Activated B cell treated with CpG ODN at 0.5 μM for 24 hours (primary cell): ENCODE data around the gene UBL7. TPM values are rescaled to one million over a fixed set of nuclear protein-coding genes. Genes with fewer than 3 reads are reported as not detected.
"Not testable (repeated sequence)": the region's sequence is repeated elsewhere in the genome, so short reads cannot be mapped to it uniquely, and the experiment has no call there.

Experiments used
- ATAC-seq: fragments of 200-7000 bp; cut with Tn5 transposase; one replicate; pipeline ENCODE4 v1.10.0; 2021; ENCODE audit warnings: low read depth, mild to moderate bottlenecking, moderate library complexity
- CTCF ChIA-PET: fragments of 350-600 bp; sonication (Branson Sonifier 250); formaldehyde crosslinking; loops from one replicate; lab custom pipeline; 2021; ENCODE audit warnings: antibody characterized with exemption; lab: Charles Lee
- POLR2A ChIA-PET: fragments of 350-600 bp; sonication (Branson Sonifier 250); formaldehyde crosslinking; loops from one replicate; lab custom pipeline; 2021; ENCODE audit warnings: antibody characterized with exemption; lab: Charles Lee
- DNase-seq: peaks from one replicate; pipeline ENCODE4 v3.0.0; 2022
- H3K27ac Mint-ChIP-seq: one replicate; pipeline ENCODE4 v1.8.0; 2020; ENCODE audit warnings: mixed read lengths
- H3K27me3 Mint-ChIP-seq: one replicate; pipeline ENCODE4 v1.8.0; 2021; ENCODE audit warnings: mixed read lengths
- H3K36me3 Mint-ChIP-seq: one replicate; pipeline ENCODE4 v1.8.0; 2021; ENCODE audit warnings: low read depth, mixed read lengths
- H3K4me1 Mint-ChIP-seq: one replicate; pipeline ENCODE4 v1.8.0; 2021; ENCODE audit warnings: mixed read lengths
- H3K4me3 Mint-ChIP-seq: one replicate; pipeline ENCODE4 v1.8.0; 2020; ENCODE audit warnings: mild to moderate bottlenecking, mixed read lengths
- H3K9me3 Mint-ChIP-seq: one replicate; pipeline ENCODE4 v1.8.0; 2020; ENCODE audit warnings: mixed read lengths
- intact Hi-C: fragments of 100-400 bp; cut with micrococcal nuclease; formaldehyde crosslinking; loops from one replicate; pipeline ENCODE4 v1.15.1; 2024
- total RNA-seq: library from RNA; stranded (reverse); gene quantifications from 2 replicates; pipeline ENCODE4 v1.2.3, GENCODE V29; 2022
- TF ChIP-seq, protein P1 (sequence below): fragments of 200-600 bp; IDR thresholded peaks from one replicate; pipeline ENCODE4 v1.8.0; 2022; ENCODE audit warnings: antibody characterized with exemption, mild to moderate bottlenecking

Gene UBL7
- total RNA-seq, 1 donor from 2014 or later: 48.8 TPM

DNA sequence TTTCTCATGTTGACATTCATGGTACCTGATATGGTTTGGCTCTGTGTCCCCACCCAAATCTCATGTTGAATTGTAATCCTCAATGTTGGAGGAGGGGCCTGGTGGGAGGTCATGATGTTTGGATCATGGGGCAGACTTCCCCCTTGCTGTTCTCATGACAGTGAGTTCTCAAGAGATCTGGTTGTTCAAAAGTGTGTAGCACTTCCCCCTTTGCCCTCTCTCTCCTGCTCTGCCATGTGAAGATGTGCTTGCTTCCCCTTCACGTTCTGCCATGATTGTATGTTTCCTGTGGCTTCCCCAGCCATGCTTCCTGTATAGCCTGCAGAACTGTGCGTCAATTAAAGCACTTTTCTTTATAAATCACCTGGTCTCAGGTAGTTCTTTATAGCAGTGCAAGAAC, 3.3 kb upstream of the UBL7 start:
- Mint-ChIP-seq H3K36me3 (peaks cover 25% of the 10 kb centered on the region), H3K4me1 (peaks cover 40% of the 10 kb centered on the region), H3K9me3 (no peaks in the 10 kb centered on the region), H3K27ac (peak overlapping the region; percentile 77), H3K4me3 (no peak overlapping the region), H3K27me3 (no peaks in the 10 kb centered on the region)
- ChIA-PET POLR2A (no interaction called here), CTCF (no interaction called here)
- DNase-seq: no peak
- no peak for ATAC-seq
- TF ChIP-seq, protein P1, sequence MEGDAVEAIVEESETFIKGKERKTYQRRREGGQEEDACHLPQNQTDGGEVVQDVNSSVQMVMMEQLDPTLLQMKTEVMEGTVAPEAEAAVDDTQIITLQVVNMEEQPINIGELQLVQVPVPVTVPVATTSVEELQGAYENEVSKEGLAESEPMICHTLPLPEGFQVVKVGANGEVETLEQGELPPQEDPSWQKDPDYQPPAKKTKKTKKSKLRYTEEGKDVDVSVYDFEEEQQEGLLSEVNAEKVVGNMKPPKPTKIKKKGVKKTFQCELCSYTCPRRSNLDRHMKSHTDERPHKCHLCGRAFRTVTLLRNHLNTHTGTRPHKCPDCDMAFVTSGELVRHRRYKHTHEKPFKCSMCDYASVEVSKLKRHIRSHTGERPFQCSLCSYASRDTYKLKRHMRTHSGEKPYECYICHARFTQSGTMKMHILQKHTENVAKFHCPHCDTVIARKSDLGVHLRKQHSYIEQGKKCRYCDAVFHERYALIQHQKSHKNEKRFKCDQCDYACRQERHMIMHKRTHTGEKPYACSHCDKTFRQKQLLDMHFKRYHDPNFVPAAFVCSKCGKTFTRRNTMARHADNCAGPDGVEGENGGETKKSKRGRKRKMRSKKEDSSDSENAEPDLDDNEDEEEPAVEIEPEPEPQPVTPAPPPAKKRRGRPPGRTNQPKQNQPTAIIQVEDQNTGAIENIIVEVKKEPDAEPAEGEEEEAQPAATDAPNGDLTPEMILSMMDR: no peak
- intact Hi-C loops: loop anchor here (5.0 to 10.0 kb wide), 2 partner anchors 231 to 472 kb away; partner anchors contain the start of genes EDC3, PML and STOML1

DNA sequence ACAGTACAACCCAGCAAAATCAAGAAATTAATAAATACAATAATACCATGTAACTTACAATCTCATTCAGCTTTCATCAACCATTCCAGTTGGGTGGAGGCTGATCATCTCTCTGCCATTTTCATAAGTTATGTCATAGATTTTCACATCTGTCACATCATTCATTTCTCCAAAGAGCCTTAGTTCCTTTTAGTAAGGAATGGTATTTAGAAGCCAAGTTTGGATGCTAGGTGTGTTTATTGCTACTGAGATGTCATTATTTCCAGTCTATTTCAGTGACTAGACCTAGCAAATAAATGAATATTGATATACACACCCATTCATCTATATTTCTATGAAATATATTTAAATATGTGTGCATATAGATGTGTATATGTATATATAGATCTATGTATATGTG, 2.7 kb upstream of the UBL7 start:
- Mint-ChIP-seq H3K4me1 (peaks cover 44% of the 10 kb centered on the region), H3K9me3 (no peaks in the 10 kb centered on the region), H3K4me3 (no peak overlapping the region), H3K27me3 (no peaks in the 10 kb centered on the region), H3K27ac (no peak overlapping the region), H3K36me3 (peaks cover 25% of the 10 kb centered on the region)
- intact Hi-C loops: loop anchor here (5.0 to 10.0 kb wide), 2 partner anchors 231 to 471 kb away; partner anchors contain the start of genes EDC3, PML and STOML1
- ChIA-PET CTCF (no interaction called here), POLR2A (no interaction called here)
- TF ChIP-seq, protein P1: no peak
- no peak for ATAC-seq
- no peak for DNase-seq

DNA sequence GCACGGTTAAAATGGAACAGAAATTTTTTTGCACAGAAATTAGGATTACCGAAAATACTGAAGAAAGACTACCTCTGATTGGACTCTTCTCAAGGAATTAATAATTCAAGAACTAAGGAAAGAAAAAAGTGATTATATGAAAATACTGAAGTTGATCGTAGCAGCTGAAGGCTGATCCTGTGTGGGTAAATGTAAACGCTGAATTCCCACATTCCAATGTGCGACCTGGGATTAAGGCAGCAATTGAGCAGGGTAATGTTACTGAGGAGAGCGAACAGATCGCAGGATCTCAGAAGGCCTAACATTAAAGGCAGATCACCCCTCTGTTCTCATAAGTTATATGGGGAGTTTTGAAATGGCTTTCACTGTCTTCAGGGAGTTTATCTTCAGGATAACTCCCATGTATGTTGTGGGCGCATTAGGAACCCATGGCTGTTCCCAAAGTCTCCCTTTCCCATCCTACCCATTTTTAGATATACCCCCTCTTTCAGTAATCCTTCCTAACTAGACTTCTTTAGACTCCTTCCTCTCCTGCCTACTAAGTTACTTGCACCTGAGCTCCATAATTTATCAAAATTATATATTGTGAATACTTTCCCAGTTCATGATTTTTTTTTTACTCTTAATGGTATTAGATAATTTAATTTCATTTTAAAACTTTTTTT, 1.0 kb upstream of the UBL7 start:
- no peak for ATAC-seq
- Mint-ChIP-seq H3K9me3 (no peaks in the 10 kb centered on the region), H3K27me3 (no peaks in the 10 kb centered on the region), H3K4me3 (peak overlapping the region; percentile 93), H3K4me1 (peaks cover 44% of the 10 kb centered on the region), H3K36me3 (peaks cover 26% of the 10 kb centered on the region), H3K27ac (peak overlapping the region; percentile 91)
- DNase-seq: no peak
- ChIA-PET POLR2A (interaction anchor here (0.7 to 2.5 kb wide), 12 partner anchors 28 to 990 kb away, joined by 3 to 26 read pairs (median 9); partner anchors contain the start of genes ARID3B, CLK3, SEMA7A and SIN3A), CTCF (interaction anchor here (0.6 to 2.9 kb wide), 3 partner anchors 78 to 83 kb away, joined by 4 to 18 read pairs (median 10); no protein-coding TSS in a partner anchor)
- TF ChIP-seq, protein P1: no peak
- intact Hi-C loops: loop anchor here (1.0 to 10.0 kb wide), 11 partner anchors 23 to 993 kb away; partner anchors contain the start of genes ARID3B, CLK3, EDC3 and PML

DNA sequence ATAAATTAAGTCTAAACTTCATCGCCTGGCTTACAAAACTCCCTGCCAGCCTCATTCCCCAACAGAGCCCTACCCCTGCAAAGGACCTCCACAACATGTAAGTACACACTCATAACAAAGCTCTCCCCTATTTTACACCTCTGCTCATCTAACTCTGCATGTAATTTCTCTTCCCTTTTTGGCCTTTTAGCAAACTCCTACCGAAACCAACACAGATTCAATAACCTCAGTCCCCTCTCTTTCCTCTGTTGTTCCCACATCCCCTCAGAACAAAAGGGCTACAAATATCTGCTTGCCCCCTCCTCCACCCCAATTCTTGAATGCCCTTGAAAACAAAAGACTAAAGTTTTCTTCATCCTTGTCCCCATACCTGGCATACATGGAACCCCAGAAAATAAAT, 662 bp downstream of the UBL7 start:
- intact Hi-C loops: loop anchor here (2.0 to 10.0 kb wide), 5 partner anchors 21 to 995 kb away; partner anchors contain the start of genes EDC3, PML and STOML1
- ATAC-seq (peak; percentile 13), DNase-seq (no peak)
- peak overlapping the region; percentile 93 for H3K4me3 Mint-ChIP-seq
- no peaks in the 10 kb centered on the region for H3K27me3 Mint-ChIP-seq
- peaks cover 44% of the 10 kb centered on the region for H3K4me1 Mint-ChIP-seq
- CTCF ChIA-PET: interaction anchor here (0.8 to 2.9 kb wide), 6 partner anchors 21 to 172 kb away, joined by 3 to 18 read pairs (median 4); no protein-coding TSS in a partner anchor
- peaks cover 32% of the 10 kb centered on the region for H3K36me3 Mint-ChIP-seq
- POLR2A ChIA-PET: interaction anchor here (0.6 to 2.5 kb wide), 21 partner anchors 10 to 1148 kb away, joined by 3 to 26 read pairs (median 7); partner anchors contain the start of genes ARID3B, CLK3, SEMA7A and SIN3A
- H3K27ac Mint-ChIP-seq: peak overlapping the region; percentile 91
- H3K9me3 Mint-ChIP-seq: no peaks in the 10 kb centered on the region
- TF ChIP-seq, protein P1: no peak

DNA sequence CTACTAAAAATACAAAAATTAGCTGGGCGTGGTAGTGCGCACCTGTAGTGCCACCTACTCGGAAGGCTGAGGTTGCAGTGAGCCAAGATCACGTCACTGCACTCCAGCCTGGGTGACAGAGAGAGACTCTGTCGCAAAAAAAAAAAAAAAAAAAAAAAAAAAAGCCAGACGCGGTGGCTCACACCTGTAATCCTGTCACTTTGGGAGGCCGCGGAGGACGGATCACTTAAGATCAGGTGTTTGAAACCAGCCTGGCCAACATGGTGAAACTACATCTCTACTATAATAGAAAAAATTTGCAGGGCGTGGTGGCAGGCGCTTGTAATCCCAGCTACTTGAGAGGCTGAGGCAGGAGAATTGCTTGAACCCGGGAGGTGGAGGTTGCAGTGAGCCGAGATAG, 1.2 kb downstream of the UBL7 start:
- H3K4me3 Mint-ChIP-seq: peak overlapping the region; percentile 93
- DNase-seq, ATAC-seq, H3K27me3 Mint-ChIP-seq, H3K9me3 Mint-ChIP-seq: not testable (repeated sequence)
- CTCF ChIA-PET: interaction anchor here (1.4 to 2.9 kb wide), 2 partner anchors 20 to 78 kb away, joined by 4 to 18 read pairs; no protein-coding TSS in a partner anchor
- peaks cover 42% of the 10 kb centered on the region for H3K4me1 Mint-ChIP-seq
- intact Hi-C loops: loop anchor here (2.0 to 10.0 kb wide), 5 partner anchors 21 to 995 kb away; partner anchors contain the start of genes EDC3, PML and STOML1
- H3K36me3 Mint-ChIP-seq: peaks cover 37% of the 10 kb centered on the region
- POLR2A ChIA-PET: interaction anchor here (0.6 to 2.3 kb wide), 11 partner anchors 18 to 992 kb away, joined by 3 to 26 read pairs (median 5); partner anchors contain the start of genes CLK3, SEMA7A and SIN3A
- peak overlapping the region; percentile 91 for H3K27ac Mint-ChIP-seq
